CD4-positive, alpha-beta T cell treated with Interferon alpha-2 for 1 hour (primary cell): Measurements from ENCODE around the gene TIGIT.
"Not testable (repeated sequence)": the region's sequence is repeated elsewhere in the genome, so short reads cannot be mapped to it uniquely, and the experiment has no call there.

ENCODE experiments used
- DNase-seq, 2 donors: peaks; one replicate each; pipeline ENCODE4 v3.0.0-alpha.2; 2020 to 2022

TIGIT gene

DNA sequence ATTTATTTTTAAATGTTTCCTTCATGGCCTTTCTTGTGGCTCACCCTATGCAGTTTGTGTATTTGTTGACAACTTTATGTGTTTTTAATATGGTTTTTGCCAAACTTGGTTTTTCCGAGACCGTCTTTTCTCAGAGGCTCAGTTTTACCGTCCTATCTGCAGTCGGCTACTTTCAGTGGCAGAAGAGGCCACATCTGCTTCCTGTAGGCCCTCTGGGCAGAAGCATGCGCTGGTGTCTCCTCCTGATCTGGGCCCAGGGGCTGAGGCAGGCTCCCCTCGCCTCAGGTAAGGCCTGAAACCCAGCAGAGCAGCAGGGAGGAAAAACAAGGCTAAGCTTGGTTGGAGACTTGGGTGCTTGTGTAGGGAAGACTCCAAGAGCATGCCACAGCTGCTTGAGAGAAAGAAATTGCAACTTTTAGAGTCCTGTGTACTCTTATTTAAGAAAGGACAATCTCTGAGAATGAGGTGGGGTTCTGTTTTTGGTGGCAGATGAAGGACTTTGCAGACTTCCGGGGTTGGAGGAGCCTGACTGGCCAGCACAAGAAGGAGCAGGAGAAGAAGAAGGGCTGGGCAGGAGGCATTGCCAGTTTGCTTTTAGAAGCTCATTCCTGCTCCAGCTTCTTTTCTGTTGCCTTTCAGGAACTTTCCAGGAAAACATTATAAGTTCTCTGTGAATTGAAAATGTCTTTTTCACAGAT, at the start of gene TIGIT:
TSS of gene TIGIT (plus strand) at position 191 of the 698 bp plus-strand sequence. CDS start at position 225, 34 bp downstream.
- DNase-seq: peak in 1 of 2 donors; percentile 48

- no peak for DNase-seq
Measured at GRCh38 chr3:114252954-114253353, 40.9 kb upstream of the TIGIT start.

DNA sequence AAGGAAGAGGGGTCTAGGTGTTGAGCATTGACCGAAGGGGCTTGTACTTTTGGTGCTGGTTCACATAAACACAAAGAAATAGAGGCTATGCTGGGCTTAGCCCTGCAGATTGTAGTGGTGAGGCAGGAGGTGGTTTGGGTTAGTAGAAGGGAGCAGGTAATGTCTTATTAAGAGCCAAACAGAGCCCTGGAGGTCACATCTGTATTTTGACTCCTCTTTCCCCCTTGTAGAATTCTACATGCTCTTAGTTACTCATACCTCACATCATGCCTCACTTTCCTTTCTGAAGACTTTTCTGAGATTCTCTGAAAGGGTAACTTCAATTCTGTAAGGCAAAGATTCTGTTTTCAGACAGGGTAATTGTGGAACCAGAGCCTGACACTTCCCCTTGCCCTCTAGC, 40.3 kb upstream of the TIGIT start:
- no peak for DNase-seq

DNA sequence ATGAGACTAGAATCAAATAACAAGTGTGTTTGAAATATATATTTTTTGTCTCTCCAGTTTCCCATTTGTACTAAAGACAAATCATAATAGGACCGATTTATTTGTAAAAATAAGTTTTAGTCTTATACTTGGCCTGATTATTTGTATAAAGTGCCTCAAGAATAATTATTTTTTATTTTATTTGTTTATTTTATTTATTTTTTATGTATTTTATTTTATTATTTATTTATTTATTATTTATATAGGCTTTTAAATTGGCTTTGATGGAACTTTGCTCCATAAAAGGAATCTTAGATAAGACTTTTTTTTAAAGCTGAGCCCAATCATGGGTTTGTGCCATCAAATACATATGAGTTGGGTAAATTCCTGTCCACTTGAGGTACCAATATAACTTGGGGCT, 34.3 kb upstream of the TIGIT start:
- DNase-seq: no peak

DNA sequence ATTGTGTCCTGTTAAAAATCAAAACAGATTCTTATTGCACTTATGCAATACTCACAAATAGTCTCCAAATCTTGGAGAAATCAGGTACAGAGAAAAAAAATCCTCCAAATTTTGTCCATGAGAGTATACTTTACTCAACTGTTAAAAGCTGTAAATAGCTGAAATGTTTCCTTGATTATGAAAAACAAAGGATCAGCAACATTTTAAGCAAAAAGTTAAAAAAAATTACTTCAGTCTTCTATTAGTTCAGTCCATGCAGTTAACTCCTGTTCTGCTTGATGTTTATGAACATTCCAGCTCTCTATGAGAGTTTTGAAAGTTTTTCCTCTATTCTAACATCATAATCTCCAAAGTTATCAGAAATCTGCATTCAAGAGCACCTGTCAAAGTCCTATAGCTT, 33.7 kb upstream of the TIGIT start:
- no peak for DNase-seq

DNA sequence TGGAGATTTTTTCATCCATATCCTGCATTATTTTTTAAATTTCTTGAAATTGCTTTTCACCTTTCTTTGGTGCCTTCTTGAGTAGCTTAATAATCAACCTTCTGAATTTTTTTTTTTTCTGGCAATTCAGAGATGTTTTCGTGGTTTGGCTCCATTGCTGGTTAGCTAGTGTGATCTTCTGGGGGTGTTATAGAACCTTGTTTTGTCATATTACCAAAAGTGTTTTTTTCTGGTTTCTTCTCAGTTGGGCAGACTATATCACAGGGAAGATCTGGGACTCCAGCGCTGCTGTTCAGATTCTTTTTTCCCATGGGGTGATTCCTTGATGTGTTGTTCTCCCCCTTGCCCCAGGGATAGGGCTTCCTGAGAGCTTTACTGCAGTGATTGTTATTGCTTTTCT, 23.8 kb upstream of the TIGIT start:
- no peak for DNase-seq

GRCh38 chr3:114272271-114272670, 21.6 kb upstream of the TIGIT start:
- DNase-seq: no peak

DNA sequence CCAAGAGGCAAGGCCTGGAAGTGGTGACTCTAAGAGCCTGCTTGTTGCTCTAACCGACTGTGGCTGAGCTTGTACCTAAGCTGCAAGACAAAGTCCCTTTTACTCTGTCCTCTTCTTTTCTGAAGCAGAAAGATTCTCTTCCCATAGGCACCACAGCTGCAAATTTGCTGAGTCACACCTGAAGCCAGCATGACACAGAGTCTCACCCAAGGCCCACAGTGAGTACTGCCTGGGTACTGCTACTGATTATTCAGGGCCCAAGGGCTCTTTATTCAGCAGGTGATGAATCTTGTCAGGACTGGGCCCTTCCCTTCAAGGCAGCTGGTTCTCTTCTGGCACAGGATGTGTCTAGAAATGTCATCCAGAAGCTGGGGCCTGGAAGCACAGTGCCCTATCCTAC, 18.9 kb upstream of the TIGIT start:
- no peak for DNase-seq

- not testable (repeated sequence) for DNase-seq
Measured at GRCh38 chr3:114276856-114277255, 17.0 kb upstream of the TIGIT start.

DNA sequence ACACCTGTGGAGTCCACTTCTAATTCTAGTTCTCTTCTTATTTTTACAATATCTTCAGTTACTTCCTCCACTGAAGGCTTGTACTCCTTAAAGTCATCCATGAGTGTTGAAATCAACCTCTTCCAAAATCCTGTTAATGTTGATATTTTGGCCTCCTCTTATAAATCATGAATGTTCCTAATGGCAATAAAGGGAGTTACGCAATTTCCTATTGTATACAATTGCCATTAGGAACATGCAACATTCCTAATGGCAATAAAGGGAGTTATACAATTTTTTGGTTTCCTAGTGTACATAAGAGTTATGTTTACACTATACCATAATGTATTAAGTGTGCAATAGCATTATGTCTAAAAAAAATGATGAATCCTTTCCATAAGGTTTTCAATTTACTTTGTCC, 9.2 kb upstream of the TIGIT start:
- no peak for DNase-seq

DNA sequence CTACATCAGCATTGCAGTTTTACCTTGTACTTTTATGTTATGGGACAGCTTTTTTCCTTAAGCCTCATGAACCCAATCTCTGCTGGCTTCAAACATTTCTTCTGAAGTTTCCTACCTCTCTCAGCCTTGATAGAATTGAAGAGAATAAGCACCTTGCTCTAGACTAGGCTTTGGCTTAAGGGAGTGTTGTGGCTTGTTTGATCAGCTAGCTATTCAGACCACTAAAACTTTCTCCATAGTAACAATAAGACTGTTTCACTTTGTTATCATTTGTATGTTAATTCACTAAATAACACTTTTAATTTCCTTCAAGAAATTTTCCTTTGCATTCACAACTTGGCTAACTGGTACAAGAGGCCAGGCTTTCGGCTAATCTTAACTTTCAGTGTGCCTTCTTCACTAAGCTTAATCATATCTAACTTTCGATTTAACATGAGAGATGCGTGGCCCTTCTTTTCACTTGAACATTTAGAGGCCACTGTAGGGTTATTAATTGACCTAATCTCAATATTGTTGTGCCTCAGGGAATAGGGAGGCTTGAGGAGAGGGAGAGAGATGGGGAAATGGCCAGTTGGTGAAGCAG, 8.1 kb upstream of the TIGIT start:
- peak in 1 of 2 donors; percentile 47 for DNase-seq

DNA sequence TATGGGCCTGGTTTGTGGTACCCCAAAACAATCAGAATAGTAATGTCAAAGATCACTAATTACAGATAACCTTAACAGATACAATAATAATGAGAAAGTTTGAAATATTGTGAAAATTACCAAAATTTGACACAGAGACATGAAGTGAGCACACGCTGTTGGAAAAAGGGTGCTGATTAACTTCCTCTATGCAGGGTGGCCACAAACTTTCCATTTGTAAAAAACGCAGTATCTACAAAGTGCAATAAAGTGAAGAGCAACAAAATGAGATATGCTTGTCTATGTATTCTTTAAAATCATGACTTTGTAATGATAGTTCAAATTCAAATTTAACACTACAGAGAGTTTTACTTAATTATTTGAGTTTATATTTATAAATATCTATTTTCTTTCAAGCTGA, 7.6 kb upstream of the TIGIT start:
- DNase-seq: peak in 1 of 2 donors; percentile 47

DNA sequence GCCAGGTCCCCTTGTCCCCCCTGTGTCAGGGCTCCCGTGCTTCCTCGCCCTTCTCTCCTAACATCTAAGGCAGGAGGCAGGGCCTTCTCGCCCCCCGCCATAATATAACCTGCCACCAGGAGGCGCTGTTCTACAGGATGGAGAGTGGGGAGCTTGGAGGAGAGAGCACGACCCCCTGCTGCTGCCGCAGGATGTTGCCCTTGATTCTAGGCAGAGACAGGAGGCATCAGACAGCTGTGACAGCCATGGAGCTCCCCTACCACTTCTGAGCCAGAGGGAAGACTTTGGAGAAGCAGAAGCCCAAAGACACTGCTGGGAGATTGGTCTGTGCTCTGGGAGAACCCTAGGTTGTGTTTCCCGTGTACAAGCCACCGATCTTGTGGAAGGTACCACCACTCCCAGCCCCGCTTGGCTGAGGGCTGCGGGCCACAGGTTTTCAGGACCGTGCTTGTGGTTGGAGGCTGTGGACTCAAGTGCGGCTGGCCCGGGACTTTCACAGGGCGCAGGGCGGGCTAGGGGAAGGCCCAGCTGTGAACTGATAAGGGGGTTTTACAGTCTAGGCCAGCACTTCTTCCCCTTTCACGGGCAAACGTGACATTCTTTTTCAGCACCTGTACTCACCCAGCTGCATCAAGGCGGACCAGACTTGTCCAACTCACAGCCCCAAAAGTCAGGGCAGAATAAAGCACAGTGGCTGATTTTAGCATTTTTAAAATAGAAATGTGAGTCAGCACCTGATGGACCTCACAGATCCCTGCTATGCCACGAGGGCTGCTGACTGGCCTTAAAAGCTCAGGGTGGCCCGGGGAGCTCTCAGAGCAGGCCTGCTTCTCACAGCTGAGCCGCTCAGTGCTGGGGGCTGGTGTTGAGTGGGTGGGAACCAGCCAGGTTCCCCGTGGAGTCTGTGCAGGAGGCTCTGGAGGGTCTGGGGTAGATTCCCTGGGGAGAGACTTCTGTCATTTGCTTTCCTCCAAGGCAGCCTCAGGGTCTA, 2.6 kb upstream of the TIGIT start:
- peak; percentile 85 to 94 for DNase-seq

- peak in 1 of 2 donors; percentile 65 for DNase-seq
Measured at GRCh38 chr3:114294940-114295480, 1.2 kb downstream of the TIGIT start.

DNA sequence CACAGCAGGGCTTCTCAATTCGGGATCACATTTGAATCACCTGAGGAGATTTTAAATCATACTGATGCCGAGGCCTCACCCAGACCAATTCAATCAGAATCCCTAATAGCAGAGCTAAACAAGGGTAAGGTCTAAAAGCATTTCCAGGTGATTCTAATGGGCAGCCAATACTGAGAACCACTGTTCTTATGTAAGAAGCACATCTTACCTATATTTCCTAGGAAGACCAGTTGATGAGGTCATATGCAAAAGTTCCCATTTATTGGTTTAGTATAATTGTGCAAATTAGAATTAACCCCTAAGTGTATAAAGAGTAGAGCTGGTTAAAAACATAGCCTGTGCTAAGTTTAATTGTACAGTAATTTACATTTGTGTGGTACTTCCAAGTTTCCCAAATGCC, 2.1 kb downstream of the TIGIT start:
- DNase-seq: no peak

- peak; percentile 35 to 72 for DNase-seq
Measured at GRCh38 chr3:114299421-114299820, 5.6 kb downstream of the TIGIT start.

DNA sequence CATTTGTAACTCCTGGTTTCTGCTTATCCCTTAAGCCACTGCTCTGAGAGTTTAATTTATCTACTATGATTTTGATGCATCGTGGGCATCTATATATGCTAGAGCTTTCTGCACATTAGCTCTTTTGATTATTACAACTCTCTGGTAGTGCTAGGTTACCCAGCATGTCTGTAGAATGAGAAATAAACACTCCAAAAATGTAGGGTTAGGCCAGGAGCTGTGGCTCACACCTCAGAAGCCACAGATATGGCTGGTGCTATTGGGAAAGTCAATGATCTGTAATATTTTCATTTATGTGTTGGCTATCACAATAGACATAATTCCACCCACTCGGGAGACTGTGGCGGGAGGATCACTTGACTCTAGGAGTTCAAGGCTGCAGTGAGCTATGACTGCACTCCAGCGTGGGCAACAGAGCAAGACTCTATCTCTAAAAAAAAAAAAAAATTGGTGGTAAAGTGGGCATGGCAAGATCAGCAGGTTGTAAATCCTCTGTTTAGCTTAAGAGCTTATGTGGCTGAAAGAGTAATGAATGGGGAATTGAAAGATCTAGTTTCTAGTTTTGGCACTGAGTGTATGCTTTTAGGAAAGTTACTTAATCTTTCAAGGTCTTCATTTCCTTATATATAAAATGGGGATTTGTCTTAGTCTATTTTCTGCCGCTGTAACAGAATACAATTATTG, 6.3 kb downstream of the TIGIT start:
- DNase-seq: no peak

- DNase-seq: peak in 1 of 2 donors; percentile 68
Measured at GRCh38 chr3:114307222-114307830, 13.5 kb downstream of the TIGIT start.

- DNase-seq: no peak
Measured at GRCh38 chr3:114307832-114308231, 14.0 kb downstream of the TIGIT start.

DNA sequence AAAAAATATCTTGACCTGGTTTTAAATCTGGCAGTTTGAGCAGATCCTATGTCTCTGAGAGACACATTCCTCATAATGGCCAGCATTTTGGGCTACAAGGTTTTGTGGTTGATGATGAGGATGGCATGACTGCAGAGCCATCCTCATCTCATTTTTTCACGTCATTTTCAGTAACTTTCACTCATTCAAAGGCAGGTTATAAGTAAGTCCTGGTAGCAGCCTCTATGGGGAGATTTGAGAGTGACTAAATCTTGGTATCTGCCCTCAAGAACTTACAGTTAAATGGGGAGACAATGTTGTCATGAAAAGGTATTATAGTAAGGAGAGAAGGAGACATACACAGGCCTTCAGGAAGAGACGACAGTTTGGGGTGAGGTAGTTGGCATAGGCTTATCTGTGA, 14.5 kb downstream of the TIGIT start:
- DNase-seq: no peak

DNA sequence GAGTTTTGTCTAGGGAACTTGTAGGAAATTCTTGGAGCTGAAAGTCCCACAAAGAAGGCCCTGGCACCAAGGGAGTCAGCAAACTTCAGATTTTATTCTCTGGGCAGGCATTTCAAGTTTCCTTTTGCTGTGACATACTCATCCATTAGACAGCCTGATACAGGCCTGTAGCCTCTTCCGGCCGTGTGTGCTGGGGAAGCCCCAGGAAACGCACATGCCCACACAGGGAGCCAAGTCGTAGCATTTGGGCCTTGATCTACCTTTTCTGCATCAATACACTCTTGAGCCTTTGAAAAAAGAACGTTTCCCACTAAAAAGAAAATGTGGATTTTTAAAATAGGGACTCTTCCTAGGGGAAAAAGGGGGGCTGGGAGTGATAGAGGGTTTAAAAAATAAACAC, 15.0 kb downstream of the TIGIT start:
- DNase-seq: peak; percentile 62 to 83

DNA sequence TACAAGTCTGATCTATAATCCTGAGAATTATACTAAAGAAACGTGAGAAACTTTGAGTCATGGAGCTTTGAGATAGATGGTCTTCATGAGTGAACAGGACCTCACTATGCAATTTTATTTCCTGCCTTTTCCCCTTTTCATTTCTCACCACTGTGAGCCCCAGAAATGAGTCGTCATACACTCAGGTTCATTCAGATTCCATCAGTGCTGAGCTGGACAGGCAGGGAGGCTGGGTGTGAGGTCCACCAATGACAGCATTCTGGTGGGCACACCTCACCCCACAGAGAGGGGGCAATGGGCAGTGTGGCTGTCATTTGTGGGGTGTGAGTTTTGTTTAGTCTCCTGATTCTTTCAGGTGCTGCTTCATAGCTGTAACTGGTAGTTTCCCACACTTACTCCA, 16.9 kb downstream of the TIGIT start:
- DNase-seq: no peak
